Heart left ventricle (tissue), 13 donors: ENCODE measurements around the gene TC2N.

Experiments used
- POLR2A ChIP-seq, 2 donors: fragments of 450-650 bp; IDR thresholded peaks; one replicate each; pipeline ENCODE4 v1.6.1; 2017; ENCODE audit warnings: antibody characterized with exemption in 2 of 2, mild to moderate bottlenecking in 2 of 2, moderate library complexity in 2 of 2
- TF ChIP-seq, protein P1 (sequence below), 12 donors: fragments of 200-600 bp; sonication (generic) in 4 of 12; IDR thresholded peaks; one replicate each; pipeline versions ENCODE4 v1.5.0 to v1.8.0; 2018 to 2022; ENCODE audit warnings: antibody characterized with exemption in 12 of 12, mild to moderate bottlenecking in 5 of 12
- donor health status: ischemic (EF 13 %, LVEDD 7.1; RV severe dilation, severe dysfunction).
- donor health status: DM: no; HTN: yes; CAD: no.
- donor health status: DM: no; HTN: no; CAD: no.
- donor health status: ischemic (EF 25% LVEDD 6.9; RV normal size, moderate dysfunction).
- donor health status: ischemic (EF 25% LVEDD 5.7; RV mildly dilated, moderate dysfunction).
- donor health status: ischemic (EF 35%, LVEDD 5.7; RV mildly dilated, moderate dysfunction).
- donor health status: nonischemic (EF 11% LVEDD 7.7; RV severe dilation, severe dysfunction).
- donor health status: DM: yes; HTN: yes; CAD: no.
- donor health status: PGD.
- donor health status: ischemic (EF 29% LVEDD 5.4; RV normal size, mild dysfunction).
- donor health status: nonischemic (EF 23%, LVEDD 6.1; RV moderate dilation, normal function).

DNA sequence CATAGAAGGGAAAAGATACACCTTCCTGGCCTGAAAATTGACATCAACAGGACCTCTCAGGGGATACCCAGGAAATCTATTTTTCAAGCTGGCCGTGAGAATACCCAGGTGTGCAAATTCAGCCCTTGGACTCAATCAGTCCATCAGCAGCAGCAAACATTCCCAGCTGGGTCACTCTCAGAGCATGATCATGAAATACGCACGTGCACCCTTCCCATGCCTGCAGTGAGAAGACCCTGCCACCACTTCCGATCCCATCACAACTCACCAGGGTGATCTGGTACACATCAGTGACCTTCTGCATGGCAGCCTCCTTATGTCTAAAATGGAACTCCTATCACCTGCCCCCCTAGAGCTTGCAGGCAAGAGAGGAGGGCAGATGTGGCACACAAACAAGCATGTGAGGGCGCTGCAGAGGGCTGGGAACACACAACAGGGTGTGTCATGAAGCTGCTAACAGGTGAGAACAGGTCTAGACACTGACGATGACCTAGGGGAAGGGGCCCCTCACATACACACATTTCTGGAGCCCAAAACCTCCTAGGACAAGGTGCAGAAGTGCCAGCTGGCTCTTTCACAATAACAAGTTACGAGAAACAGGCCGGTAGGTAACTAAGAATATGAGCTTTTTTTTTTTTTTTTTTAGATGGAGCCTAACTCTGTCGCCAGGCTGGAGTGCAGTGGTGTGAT lies 37.8 kb upstream of the TC2N start:
- TF ChIP-seq, protein P1, sequence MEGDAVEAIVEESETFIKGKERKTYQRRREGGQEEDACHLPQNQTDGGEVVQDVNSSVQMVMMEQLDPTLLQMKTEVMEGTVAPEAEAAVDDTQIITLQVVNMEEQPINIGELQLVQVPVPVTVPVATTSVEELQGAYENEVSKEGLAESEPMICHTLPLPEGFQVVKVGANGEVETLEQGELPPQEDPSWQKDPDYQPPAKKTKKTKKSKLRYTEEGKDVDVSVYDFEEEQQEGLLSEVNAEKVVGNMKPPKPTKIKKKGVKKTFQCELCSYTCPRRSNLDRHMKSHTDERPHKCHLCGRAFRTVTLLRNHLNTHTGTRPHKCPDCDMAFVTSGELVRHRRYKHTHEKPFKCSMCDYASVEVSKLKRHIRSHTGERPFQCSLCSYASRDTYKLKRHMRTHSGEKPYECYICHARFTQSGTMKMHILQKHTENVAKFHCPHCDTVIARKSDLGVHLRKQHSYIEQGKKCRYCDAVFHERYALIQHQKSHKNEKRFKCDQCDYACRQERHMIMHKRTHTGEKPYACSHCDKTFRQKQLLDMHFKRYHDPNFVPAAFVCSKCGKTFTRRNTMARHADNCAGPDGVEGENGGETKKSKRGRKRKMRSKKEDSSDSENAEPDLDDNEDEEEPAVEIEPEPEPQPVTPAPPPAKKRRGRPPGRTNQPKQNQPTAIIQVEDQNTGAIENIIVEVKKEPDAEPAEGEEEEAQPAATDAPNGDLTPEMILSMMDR (IDR thresholded peaks at IDR 0.05) = no peak
- TF ChIP-seq POLR2A (IDR thresholded peaks at IDR 0.05) = no peak
